ENCODE measurements around the gene CD96.

The CD96 gene

GRCh38 chr3:111676211-111677006 is 134.4 kb downstream of the CD96 start:
- no peak for DNase-seq (ENCODE audit: low spot score)

- no peak for DNase-seq (ENCODE audit: low spot score)
These were observed 135.0 kb downstream of the CD96 start for GRCh38 chr3:111677007-111677392.

- no peak for DNase-seq (ENCODE audit: low spot score)
These were observed 139.8 kb downstream of the CD96 start for GRCh38 chr3:111681661-111682426.

GRCh38 chr3:111684640-111685039 is 142.6 kb downstream of the CD96 start:
- no peak for DNase-seq (ENCODE audit: low spot score)

- no peak for DNase-seq (ENCODE audit: low spot score)
These were observed 146.3 kb downstream of the CD96 start for GRCh38 chr3:111688190-111688800.

GRCh38 chr3:111690242-111690641 is 148.2 kb downstream of the CD96 start:
- DNase-seq (ENCODE audit: low spot score): no peak

- DNase-seq (ENCODE audit: low spot score): no peak
These were observed 149.4 kb downstream of the CD96 start for GRCh38 chr3:111691293-111691909.

GRCh38 chr3:111692593-111693552 is 150.9 kb downstream of the CD96 start:
- no peak for DNase-seq (ENCODE audit: low spot score)

GRCh38 chr3:111694471-111694870 is 152.5 kb downstream of the CD96 start:
- DNase-seq (ENCODE audit: low spot score): no peak

- DNase-seq (ENCODE audit: low spot score): no peak
These were observed 153.7 kb downstream of the CD96 start for GRCh38 chr3:111695636-111696117.

GRCh38 chr3:111700054-111700453 is 158.1 kb downstream of the CD96 start:
- no peak for DNase-seq (ENCODE audit: low spot score)

GRCh38 chr3:111701292-111701906 is 159.4 kb downstream of the CD96 start:
- no peak for DNase-seq (ENCODE audit: low spot score)

Measured in hematopoietic multipotent progenitor cell treated with erythropoietin and hydrocortisone succinate and interleukin-3 and kit ligand, for 15 days (in vitro differentiated cells).